HG03439 (cell line): ENCODE data around the gene FBN2.

Experiments used
- ATAC-seq: cut with Tn5 transposase; IDR thresholded peaks from one replicate; pipeline ENCODE4 v1.9.1; 2021; ENCODE audit warnings: mild to moderate bottlenecking, moderate library complexity; ENCODE audit not compliant: unreplicated experiment

FBN2 gene

GRCh38 chr5:128216285-128216684 is 321.8 kb downstream of the FBN2 start:
- ATAC-seq: no peak

GRCh38 chr5:128213833-128214232 is 324.2 kb downstream of the FBN2 start:
- ATAC-seq: no peak

- no peak for ATAC-seq
Measured at GRCh38 chr5:128213340-128213739, 324.7 kb downstream of the FBN2 start.

- ATAC-seq: no peak
Measured at GRCh38 chr5:128212191-128212806, 325.7 kb downstream of the FBN2 start.

GRCh38 chr5:128208436-128208835 is 329.6 kb downstream of the FBN2 start:
- no peak for ATAC-seq
